B cell (primary cell): ENCODE measurements around the gene GPR150. TPM values are rescaled to one million over a fixed set of nuclear protein-coding genes. Genes with fewer than 3 reads are reported as not detected.

Experiments
- ATAC-seq: fragments of 200-7000 bp; cut with Tn5 transposase; one replicate; pipeline ENCODE4 v1.10.0; 2021; ENCODE audit warnings: low read depth, mild to moderate bottlenecking, moderate number of reproducible peaks, moderate library complexity
- CTCF ChIA-PET: fragments of 350-600 bp; sonication (Branson Sonifier 250); formaldehyde crosslinking; loops from one replicate; lab custom pipeline; 2021; ENCODE audit warnings: antibody characterized with exemption, inconsistent platforms; lab: Charles Lee
- POLR2A ChIA-PET: fragments of 350-600 bp; sonication (Branson Sonifier 250); formaldehyde crosslinking; loops from one replicate; lab custom pipeline; 2021; ENCODE audit warnings: antibody characterized with exemption; lab: Charles Lee
- DNase-seq: peaks from one replicate; pipeline ENCODE4 v3.0.0; 2013
- H2AFZ ChIP-seq: 2 replicates; pipeline ENCODE4 v1.6.1; 2012; ENCODE audit warnings: mild to moderate bottlenecking, low read depth, low read length; ENCODE audit not compliant: insufficient read depth, poor library complexity, severe bottlenecking
- H3K27ac ChIP-seq, 2 donors: 1 replicate in 1 of 2; 2 replicates in 1 of 2; pipeline ENCODE4 v1.5.1; 2012 to 2013; ENCODE audit warnings: low read length in 2 of 2, mild to moderate bottlenecking in 2 of 2, moderate library complexity in 1 of 2
- H3K27me3 ChIP-seq, 4 experiments: fragments of 200-600 bp in 1 of 4; sonication (generic) in 1 of 4; replicated peaks in 1 of 4; 1 replicate in 2 of 4; 2 replicates in 2 of 4; pipeline versions ENCODE4 v1.6.1 to v1.7.0; 2013 to 2016; ENCODE audit warnings: low read length in 3 of 4, mild to moderate bottlenecking in 2 of 4, mixed read lengths in 1 of 4, moderate library complexity in 1 of 4; ENCODE audit not compliant: insufficient read depth in 4 of 4, control insufficient read depth in 3 of 4; ENCODE audit errors: control extremely low read depth in 1 of 4
- H3K36me3 ChIP-seq, 2 experiments: replicated peaks in 1 of 2; 1 replicate in 1 of 2; 2 replicates in 1 of 2; pipeline versions ENCODE4 v1.6.1 to v1.7.1; 2013; ENCODE audit warnings: low read length in 1 of 2; ENCODE audit not compliant: insufficient read depth in 2 of 2, control insufficient read depth in 1 of 2; ENCODE audit errors: control extremely low read depth in 1 of 2, extremely low read depth in 1 of 2
- H3K4me1 ChIP-seq, 2 donors: fragments of 200-600 bp in 1 of 2; sonication (generic) in 1 of 2; 1 replicate in 1 of 2; 2 replicates in 1 of 2; pipeline versions ENCODE4 v1.5.1 to v1.6.1; 2013 to 2017; ENCODE audit warnings: low read length in 2 of 2; ENCODE audit not compliant: control insufficient read depth in 2 of 2, insufficient read depth in 2 of 2
- H3K4me2 ChIP-seq: replicated peaks from 2 replicates; pipeline ENCODE3; 2012; ENCODE audit warnings: mild to moderate bottlenecking, low read depth, low read length; ENCODE audit not compliant: poor library complexity, severe bottlenecking
- H3K4me3 ChIP-seq, 5 experiments: fragments of 200-600 bp in 1 of 5; sonication (generic) in 1 of 5; 1 replicate in 3 of 5; 2 replicates in 2 of 5; pipeline versions ENCODE4 v1.5.1 to v1.7.0; 2011 to 2016; ENCODE audit warnings: low read length in 4 of 5, mild to moderate bottlenecking in 4 of 5, low read depth in 2 of 5, control low read depth in 1 of 5, moderate library complexity in 1 of 5; ENCODE audit not compliant: insufficient read depth in 1 of 5; ENCODE audit errors: control extremely low read depth in 1 of 5, extremely low read depth in 1 of 5
- H3K79me2 ChIP-seq: fragments of 200-600 bp; sonication (generic); one replicate; pipeline ENCODE4 v1.6.0; 2016; ENCODE audit warnings: low read length; ENCODE audit not compliant: control insufficient read depth, insufficient read depth
- H3K9ac ChIP-seq: fragments of 200-600 bp; sonication (generic); 2 replicates; pipeline ENCODE4 v1.6.1; 2017; ENCODE audit warnings: mild to moderate bottlenecking, low read length, moderate library complexity
- H3K9me3 ChIP-seq, 3 donors: one replicate each; pipeline versions ENCODE4 v1.6.1 to v1.7.1; 2013; ENCODE audit warnings: low read length in 2 of 3; ENCODE audit not compliant: control insufficient read depth in 2 of 3, insufficient read depth in 1 of 3; ENCODE audit errors: control extremely low read depth in 1 of 3
- H4K20me1 ChIP-seq: 2 replicates; pipeline ENCODE4 v1.6.0; 2012; ENCODE audit warnings: mild to moderate bottlenecking, low read length; ENCODE audit not compliant: insufficient read depth, control insufficient read depth, poor library complexity, severe bottlenecking
- H3K27ac Mint-ChIP-seq: one replicate; pipeline ENCODE4 v1.8.0; 2021; ENCODE audit warnings: mixed read lengths
- H3K27me3 Mint-ChIP-seq: one replicate; pipeline ENCODE4 v1.8.0; 2021; ENCODE audit warnings: mixed read lengths
- H3K4me1 Mint-ChIP-seq: one replicate; pipeline ENCODE4 v1.8.0; 2021; ENCODE audit warnings: mixed read lengths
- H3K4me3 Mint-ChIP-seq: one replicate; pipeline ENCODE4 v1.8.0; 2021; ENCODE audit warnings: mixed read lengths
- H3K9me3 Mint-ChIP-seq: one replicate; pipeline ENCODE4 v1.8.0; 2022; ENCODE audit warnings: mixed read lengths; ENCODE audit not compliant: insufficient read depth
- EZH2 ChIP-seq: IDR thresholded peaks from 2 replicates; pipeline ENCODE4 v1.6.1; 2012; ENCODE audit warnings: borderline replicate concordance, low read depth, mild to moderate bottlenecking, moderate library complexity, low read length; ENCODE audit not compliant: insufficient read depth, poor library complexity, severe bottlenecking
- WGBS: methylation state at CpG from one replicate; pipeline ENCODE4 v1.1.5; 2013; ENCODE audit warnings: missing lambda C conversion rate; ENCODE audit not compliant: insufficient coverage; 5-methylcytosine and 5-hydroxymethylcytosine counted together
- intact Hi-C: fragments of 100-400 bp; cut with micrococcal nuclease; formaldehyde crosslinking; loops from one replicate; pipeline ENCODE4 v1.10.0; 2022
- polyA plus RNA-seq: library from polyadenylated mRNA; depleted of rRNA; stranded (reverse); fragments of >200 nt; gene quantifications from 2 replicates; pipeline ENCODE4 v1.2.3, GENCODE V29; 2012
- total RNA-seq, 2 donors: library from RNA; stranded (reverse); fragments of 120-200 nt in 1 of 2; gene quantifications; 1 replicate in 1 of 2; 2 replicates in 1 of 2; pipeline versions ENCODE4 v1.2.3 to v1.2.4, GENCODE V29; 2013 to 2022
- TF ChIP-seq, protein P1 (sequence below): fragments of 200-600 bp; IDR thresholded peaks from one replicate; pipeline ENCODE4 v1.8.0; 2022; ENCODE audit warnings: antibody characterized with exemption, mild to moderate bottlenecking

Gene GPR150
- total and polyA plus RNA-seq, 2 donors (not counting 1 experiment from before 2014, with no cell fraction given), result 0.27 to 0.86 TPM

DNA sequence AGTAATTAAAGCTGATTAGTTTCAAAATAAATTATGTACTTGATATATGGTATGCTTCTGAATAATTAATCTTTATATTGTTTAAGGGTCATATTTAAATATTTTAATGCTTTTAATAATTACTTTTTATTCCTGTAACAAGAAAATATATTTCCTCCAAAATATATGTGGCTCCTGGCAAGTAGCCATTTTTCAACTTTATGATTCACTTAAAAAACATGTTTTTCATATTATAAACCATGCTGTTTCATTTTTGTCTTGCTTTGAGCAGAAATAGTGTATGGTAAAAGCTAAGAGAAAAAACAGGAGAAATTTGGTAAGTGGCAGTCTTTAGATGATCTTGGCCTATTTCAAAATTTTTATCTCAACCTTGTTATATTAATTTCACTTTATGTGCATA, 48.3 kb downstream of the GPR150 start:
- H3K4me3 Mint-ChIP-seq, result no peak overlapping the region
- H3K9me3 ChIP-seq, result no peaks in the 10 kb centered on the region
- CTCF ChIA-PET, result interaction anchor here (6.3 kb wide), 1 partner anchor 112 kb away, joined by 79 read pairs; no protein-coding TSS in a partner anchor
- no peak overlapping the region for H3K4me3 ChIP-seq
- H2AFZ ChIP-seq, result no peak overlapping the region
- POLR2A ChIA-PET, result no interaction called here
- no peaks in the 10 kb centered on the region for H3K36me3 ChIP-seq
- no peak overlapping the region for H3K9ac ChIP-seq
- no peak for DNase-seq
- H3K27ac Mint-ChIP-seq, result no peak overlapping the region
- H3K27me3 Mint-ChIP-seq, result no peaks in the 10 kb centered on the region
- no peaks in the 10 kb centered on the region for H3K4me1 Mint-ChIP-seq
- no peak overlapping the region for H3K4me2 ChIP-seq
- no peaks in the 10 kb centered on the region for H4K20me1 ChIP-seq
- intact Hi-C loops, result no loop called here
- H3K4me1 ChIP-seq, result no peaks in the 10 kb centered on the region
- no peaks in the 10 kb centered on the region for H3K27me3 ChIP-seq
- no peak overlapping the region for H3K27ac ChIP-seq
- TF ChIP-seq, protein P1, sequence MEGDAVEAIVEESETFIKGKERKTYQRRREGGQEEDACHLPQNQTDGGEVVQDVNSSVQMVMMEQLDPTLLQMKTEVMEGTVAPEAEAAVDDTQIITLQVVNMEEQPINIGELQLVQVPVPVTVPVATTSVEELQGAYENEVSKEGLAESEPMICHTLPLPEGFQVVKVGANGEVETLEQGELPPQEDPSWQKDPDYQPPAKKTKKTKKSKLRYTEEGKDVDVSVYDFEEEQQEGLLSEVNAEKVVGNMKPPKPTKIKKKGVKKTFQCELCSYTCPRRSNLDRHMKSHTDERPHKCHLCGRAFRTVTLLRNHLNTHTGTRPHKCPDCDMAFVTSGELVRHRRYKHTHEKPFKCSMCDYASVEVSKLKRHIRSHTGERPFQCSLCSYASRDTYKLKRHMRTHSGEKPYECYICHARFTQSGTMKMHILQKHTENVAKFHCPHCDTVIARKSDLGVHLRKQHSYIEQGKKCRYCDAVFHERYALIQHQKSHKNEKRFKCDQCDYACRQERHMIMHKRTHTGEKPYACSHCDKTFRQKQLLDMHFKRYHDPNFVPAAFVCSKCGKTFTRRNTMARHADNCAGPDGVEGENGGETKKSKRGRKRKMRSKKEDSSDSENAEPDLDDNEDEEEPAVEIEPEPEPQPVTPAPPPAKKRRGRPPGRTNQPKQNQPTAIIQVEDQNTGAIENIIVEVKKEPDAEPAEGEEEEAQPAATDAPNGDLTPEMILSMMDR, result no peak
- no peak for TF ChIP-seq EZH2
- H3K79me2 ChIP-seq, result no peaks in the 10 kb centered on the region
- ATAC-seq, result no peak
- no peaks in the 10 kb centered on the region for H3K9me3 Mint-ChIP-seq

- no peaks in the 10 kb centered on the region for H3K27me3 Mint-ChIP-seq
- TF ChIP-seq, protein P1, result no peak
- no peak overlapping the region for H3K9ac ChIP-seq
- DNase-seq (no peak), ATAC-seq (no peak)
- no peak overlapping the region for H2AFZ ChIP-seq
- H3K9me3 ChIP-seq, result no peaks in the 10 kb centered on the region
- no peak overlapping the region for H3K4me3 Mint-ChIP-seq
- H3K4me3 ChIP-seq, result no peak overlapping the region
- no peak overlapping the region for H3K27ac ChIP-seq
- no peaks in the 10 kb centered on the region for H3K79me2 ChIP-seq
- ChIA-PET POLR2A (no interaction called here), CTCF (interaction anchor here (6.3 kb wide), 1 partner anchor 112 kb away, joined by 79 read pairs; no protein-coding TSS in a partner anchor)
- H3K4me1 ChIP-seq, result no peaks in the 10 kb centered on the region
- no peaks in the 10 kb centered on the region for H3K9me3 Mint-ChIP-seq
- no peaks in the 10 kb centered on the region for H3K36me3 ChIP-seq
- no peaks in the 10 kb centered on the region for H3K4me1 Mint-ChIP-seq
- intact Hi-C loops, result no loop called here
- no peaks in the 10 kb centered on the region for H4K20me1 ChIP-seq
- H3K27ac Mint-ChIP-seq, result no peak overlapping the region
- H3K4me2 ChIP-seq, result no peak overlapping the region
- H3K27me3 ChIP-seq, result no peaks in the 10 kb centered on the region
- WGBS, result no CpG with 5 or more reads among the region's 1 CpG
Measured at GRCh38 chr5:95668728-95669127, 48.8 kb downstream of the GPR150 start.
